Fibroblast of lung (primary cell): ENCODE results near the gene CLCNKA. TPM values are rescaled to one million over a fixed set of nuclear protein-coding genes. Genes with fewer than 3 reads are reported as not detected.
"Not testable (repeated sequence)": the region's sequence is repeated elsewhere in the genome, so short reads cannot be mapped to it uniquely, and the experiment has no call there.

Experiments
- DNase-seq, 2 donors: peaks; one replicate each; pipeline versions ENCODE4 v3.0.0 to v3.0.0-alpha.2; 2010; ENCODE audit warnings: low read depth in 2 of 2
- H2AFZ ChIP-seq: 2 replicates; pipeline ENCODE4 v1.5.1; 2012; ENCODE audit warnings: low read length, control low read depth, inconsistent platforms
- H3K27ac ChIP-seq: 2 replicates; pipeline ENCODE4 v1.5.1; 2011; ENCODE audit warnings: low read length, control low read depth; ENCODE audit not compliant: insufficient read depth
- H3K27me3 ChIP-seq: 2 replicates; pipeline ENCODE4 v1.5.1; 2011; ENCODE audit warnings: mild to moderate bottlenecking, low read length; ENCODE audit not compliant: control insufficient read depth, insufficient read depth
- H3K36me3 ChIP-seq: 2 replicates; pipeline ENCODE4 v1.5.1; 2011; ENCODE audit warnings: low read length; ENCODE audit not compliant: control insufficient read depth, insufficient read depth
- H3K4me1 ChIP-seq: 2 replicates; pipeline ENCODE4 v1.5.1; 2011; ENCODE audit warnings: low read length; ENCODE audit not compliant: control insufficient read depth, insufficient read depth; ENCODE audit errors: extremely low read depth
- H3K4me2 ChIP-seq: 2 replicates; pipeline ENCODE4 v1.5.1; 2011; ENCODE audit warnings: low read length, control low read depth; ENCODE audit not compliant: insufficient read depth; ENCODE audit errors: extremely low read depth
- H3K4me3 ChIP-seq, 4 experiments: fragments of 200-600 bp in 1 of 4; sonication (generic) in 1 of 4; replicated peaks in 1 of 4; 2 replicates each; pipeline ENCODE4 v1.5.1; 2011 to 2016; ENCODE audit warnings: low read length in 4 of 4, low read depth in 3 of 4, mild to moderate bottlenecking in 3 of 4, control low read depth in 2 of 4, inconsistent platforms in 1 of 4, mixed read lengths in 1 of 4; ENCODE audit not compliant: insufficient read depth in 1 of 4; ENCODE audit errors: control extremely low read depth in 1 of 4
- H3K79me2 ChIP-seq: 2 replicates; pipeline ENCODE4 v1.5.1; 2012; ENCODE audit warnings: mild to moderate bottlenecking, low read length, inconsistent platforms; ENCODE audit not compliant: control insufficient read depth, insufficient read depth
- H3K9ac ChIP-seq: 2 replicates; pipeline ENCODE4 v1.5.1; 2011; ENCODE audit warnings: mild to moderate bottlenecking, low read length, control low read depth; ENCODE audit not compliant: insufficient read depth
- H3K9me3 ChIP-seq: 2 replicates; pipeline ENCODE4 v1.5.1; 2012; ENCODE audit warnings: low read depth, low read length; ENCODE audit not compliant: control insufficient read depth, insufficient read depth
- H4K20me1 ChIP-seq: 2 replicates; pipeline ENCODE4 v1.5.1; 2011; ENCODE audit warnings: low read length; ENCODE audit not compliant: control insufficient read depth, insufficient read depth; ENCODE audit errors: extremely low read depth
- CTCF ChIP-seq, 2 donors: IDR thresholded peaks in 1 of 2; conservative IDR thresholded peaks in 1 of 2; 1 replicate in 1 of 2; 2 replicates in 1 of 2; pipeline ENCODE4 v1.5.1; 2011 to 2012; ENCODE audit warnings: low read length in 2 of 2, control low read depth in 1 of 2, inconsistent platforms in 1 of 2, low read depth in 1 of 2, mild to moderate bottlenecking in 1 of 2
- EZH2 ChIP-seq: IDR thresholded peaks from 2 replicates; pipeline ENCODE4 v1.5.1; 2012; ENCODE audit warnings: low read length, control low read depth, mild to moderate bottlenecking; ENCODE audit errors: missing control alignments
- polyA plus RNA-seq, 2 donors: library from polyadenylated mRNA; depleted of rRNA in 1 of 2; stranded (reverse) in 1 of 2; unstranded in 1 of 2; fragments of >200 nt; gene quantifications; 2 replicates each; pipeline ENCODE4 v1.2.1, GENCODE V29; 2011 to 2012; ENCODE audit warnings: missing spikeins in 1 of 2
- total RNA-seq: library from RNA; depleted of rRNA; stranded (reverse); fragments of >200 nt; gene quantifications from 2 replicates; pipeline ENCODE4 v1.2.1, GENCODE V29; 2014

The CLCNKA gene
- total and polyA plus RNA-seq, 2 donors (not counting 1 experiment from before 2014, with no cell fraction given): under 0.01 TPM; not detected in 1

DNA sequence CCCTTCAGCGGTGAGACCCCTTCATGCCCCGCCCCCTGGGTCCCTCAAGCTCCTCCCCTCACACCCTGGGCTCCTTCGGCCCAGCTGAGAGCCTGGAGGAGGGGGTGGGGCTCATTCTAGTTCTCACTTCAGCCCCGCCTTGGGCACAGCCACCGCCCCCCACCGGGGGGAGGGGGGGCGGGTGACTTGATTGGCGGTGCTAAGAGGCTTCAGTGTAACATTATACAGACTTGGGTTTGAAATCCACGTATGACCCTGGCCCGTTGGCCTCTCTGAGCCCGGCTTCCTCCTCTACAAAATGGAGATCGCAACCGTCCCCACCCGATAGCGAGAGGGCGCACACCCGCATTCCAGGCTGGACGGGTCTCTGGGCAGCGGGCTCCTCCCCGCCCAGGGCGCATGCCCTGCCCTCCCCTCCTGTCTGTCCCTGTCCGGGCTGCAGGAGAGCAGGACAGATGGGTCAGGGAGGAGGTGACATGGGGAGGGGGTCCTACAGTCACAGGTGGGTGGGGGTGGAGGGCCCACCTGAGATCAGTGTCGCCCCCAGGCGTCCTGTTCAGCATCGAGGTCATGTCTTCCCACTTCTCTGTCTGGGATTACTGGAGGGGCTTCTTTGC lies 26.8 kb downstream of the CLCNKA start:
- peak overlapping the region; percentile 13 for H3K9ac ChIP-seq
- peak overlapping the region; percentile 20 for H2AFZ ChIP-seq
- no peak overlapping the region for H3K27ac ChIP-seq
- H3K9me3 ChIP-seq: no peaks in the 10 kb centered on the region
- H3K4me3 ChIP-seq: peak overlapping the region in 2 of 4 experiments; percentile 46 to 52
- peak overlapping the region; percentile 75 for H3K4me2 ChIP-seq
- no peaks in the 10 kb centered on the region for H3K27me3 ChIP-seq
- H3K36me3 ChIP-seq: no peaks in the 10 kb centered on the region
- TF ChIP-seq EZH2 (no peak), CTCF (conservative IDR thresholded peaks at IDR 0.05 in 1 of 2, IDR thresholded peaks at IDR 0.05 in 1 of 2; ENCODE audit: low read depth in 1 of 2, low read length in 2 of 2) (no peak)
- DNase-seq: peak; percentile 46 to 49
- no peaks in the 10 kb centered on the region for H3K79me2 ChIP-seq
- no peaks in the 10 kb centered on the region for H3K4me1 ChIP-seq
- H4K20me1 ChIP-seq: no peaks in the 10 kb centered on the region

DNA sequence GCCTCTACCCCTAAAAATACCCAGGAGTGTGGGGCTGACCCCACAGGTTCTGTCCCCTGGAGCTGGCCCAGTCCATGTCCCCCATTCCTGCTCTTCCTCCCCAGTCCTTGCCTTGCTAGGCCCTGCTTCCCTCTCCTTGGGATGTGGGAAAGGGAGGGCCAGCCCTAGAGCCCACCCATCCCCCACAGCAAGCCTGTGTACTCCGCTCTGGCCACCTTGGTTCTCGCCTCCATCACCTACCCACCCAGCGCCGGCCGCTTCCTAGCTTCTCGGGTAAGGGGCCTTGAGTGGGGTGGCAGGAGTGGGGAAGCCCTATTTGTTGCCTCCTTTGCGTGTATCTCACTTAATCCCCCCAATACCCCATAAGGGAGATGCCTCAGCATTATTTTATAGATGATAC lies 28.5 kb downstream of the CLCNKA start:
- Histone ChIP-seq H3K27me3 (no peaks in the 10 kb centered on the region), H3K36me3 (no peaks in the 10 kb centered on the region), H3K4me1 (no peaks in the 10 kb centered on the region), H4K20me1 (no peaks in the 10 kb centered on the region), H3K4me3 (no peak overlapping the region), H2AFZ (no peak overlapping the region), H3K9me3 (no peaks in the 10 kb centered on the region), H3K4me2 (no peak overlapping the region), H3K79me2 (no peaks in the 10 kb centered on the region), H3K27ac (no peak overlapping the region), H3K9ac (no peak overlapping the region)
- no peak for DNase-seq
- TF ChIP-seq EZH2 (no peak), CTCF (conservative IDR thresholded peaks at IDR 0.05 in 1 of 2, IDR thresholded peaks at IDR 0.05 in 1 of 2; ENCODE audit: low read depth in 1 of 2, low read length in 2 of 2) (no peak)

DNA sequence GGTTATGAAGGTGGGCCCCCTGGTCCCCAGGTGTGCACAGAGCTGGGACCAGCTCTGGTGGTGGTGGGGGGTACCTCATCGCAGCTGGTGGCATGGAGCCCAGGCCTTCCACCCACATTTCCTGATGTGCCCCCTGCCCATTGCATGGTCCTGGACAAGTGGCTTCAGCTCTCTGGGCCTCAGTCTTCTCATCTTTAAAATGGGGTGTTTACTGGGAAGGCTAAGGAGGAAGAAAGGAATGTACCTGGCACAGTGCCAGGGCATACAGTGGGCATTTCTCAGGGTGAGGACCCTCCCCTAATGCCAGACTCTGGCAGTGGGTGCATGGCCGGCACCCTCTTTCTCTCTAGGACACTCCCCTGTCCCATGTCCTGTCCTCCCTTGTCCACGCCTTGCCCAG lies 29.2 kb downstream of the CLCNKA start:
- Histone ChIP-seq H3K9ac (no peak overlapping the region), H3K79me2 (no peaks in the 10 kb centered on the region), H4K20me1 (no peaks in the 10 kb centered on the region), H3K4me1 (no peaks in the 10 kb centered on the region), H3K4me3 (no peak overlapping the region), H3K9me3 (no peaks in the 10 kb centered on the region), H2AFZ (no peak overlapping the region), H3K4me2 (no peak overlapping the region), H3K27ac (no peak overlapping the region), H3K27me3 (no peaks in the 10 kb centered on the region), H3K36me3 (no peaks in the 10 kb centered on the region)
- TF ChIP-seq EZH2 (no peak), CTCF (conservative IDR thresholded peaks at IDR 0.05 in 1 of 2, IDR thresholded peaks at IDR 0.05 in 1 of 2; ENCODE audit: low read depth in 1 of 2, low read length in 2 of 2) (no peak)
- no peak for DNase-seq

DNA sequence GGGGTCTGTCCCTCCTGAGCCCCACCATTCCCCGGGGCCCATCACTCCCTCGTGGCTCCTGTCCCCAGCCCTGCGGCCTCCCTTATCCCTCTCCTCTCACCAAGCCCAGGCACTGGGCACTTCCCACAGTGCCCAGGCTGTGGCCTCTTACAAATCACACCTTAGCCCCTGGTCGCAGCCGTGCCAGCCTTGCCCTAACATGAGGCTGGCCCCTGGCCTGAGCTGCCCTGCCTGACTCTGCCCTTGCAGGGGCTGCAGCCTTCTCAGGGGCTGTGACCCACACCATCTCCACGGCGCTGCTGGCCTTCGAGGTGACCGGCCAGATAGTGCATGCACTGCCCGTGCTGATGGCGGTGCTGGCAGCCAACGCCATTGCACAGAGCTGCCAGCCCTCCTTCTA lies 30.1 kb downstream of the CLCNKA start:
- not testable (repeated sequence) for H2AFZ ChIP-seq, H3K27me3 ChIP-seq, DNase-seq, H3K4me3 ChIP-seq, H3K79me2 ChIP-seq, H4K20me1 ChIP-seq, H3K36me3 ChIP-seq, H3K4me1 ChIP-seq, H3K9me3 ChIP-seq, H3K4me2 ChIP-seq, H3K9ac ChIP-seq, H3K27ac ChIP-seq
